NCI-H510A (cell line): ENCODE data around the gene BLOC1S1.

Experiments used
- DNase-seq: peaks from one replicate; lab custom pipeline; 2025; lab: John Stamatoyannopoulos, UW

BLOC1S1 gene

DNA sequence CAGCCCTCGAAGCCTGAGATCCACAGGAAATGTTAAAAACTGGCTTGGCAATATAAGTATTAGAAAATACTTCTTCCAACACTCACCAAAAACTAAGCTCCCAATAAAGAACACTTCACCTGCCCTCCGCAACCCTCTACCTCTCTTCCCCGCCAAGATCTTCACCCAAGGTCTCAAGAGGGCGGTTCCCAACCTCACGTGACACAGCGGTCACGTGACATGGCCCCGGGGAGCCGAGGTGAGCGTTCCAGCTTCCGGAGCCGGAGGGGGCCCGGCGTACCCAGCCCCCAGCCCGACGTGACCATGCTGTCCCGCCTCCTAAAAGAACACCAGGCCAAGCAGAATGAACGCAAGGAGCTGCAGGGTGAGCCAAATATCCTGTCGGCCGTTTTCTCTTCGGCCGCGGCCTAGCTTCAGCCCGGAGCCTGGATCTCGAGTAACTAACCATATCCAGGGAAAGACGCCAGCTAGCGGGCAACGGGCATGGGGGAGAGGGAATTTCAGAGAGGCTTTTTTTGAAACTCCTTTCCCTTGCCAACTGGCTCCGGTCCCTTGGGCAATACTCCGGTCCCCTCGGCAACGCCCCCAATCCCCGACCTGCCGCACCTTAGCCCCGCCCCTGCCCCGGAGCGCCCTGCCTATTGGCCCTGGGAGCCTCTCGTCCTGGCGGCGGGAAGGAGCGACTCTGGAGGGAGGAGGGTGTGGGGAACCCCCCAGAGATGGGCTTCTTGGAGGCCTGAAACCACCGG lies at the start of gene BLOC1S1:
Gene BLOC1S1, plus strand, starts transcription at position 214 of the 749 bp plus-strand sequence. Its CDS starts 6 bp downstream, at position 220.
- DNase-seq = peak; percentile 83

GRCh38 chr12:55666508-55666907 lies 49.3 kb upstream of the BLOC1S1 start:
- DNase-seq = no peak

DNA sequence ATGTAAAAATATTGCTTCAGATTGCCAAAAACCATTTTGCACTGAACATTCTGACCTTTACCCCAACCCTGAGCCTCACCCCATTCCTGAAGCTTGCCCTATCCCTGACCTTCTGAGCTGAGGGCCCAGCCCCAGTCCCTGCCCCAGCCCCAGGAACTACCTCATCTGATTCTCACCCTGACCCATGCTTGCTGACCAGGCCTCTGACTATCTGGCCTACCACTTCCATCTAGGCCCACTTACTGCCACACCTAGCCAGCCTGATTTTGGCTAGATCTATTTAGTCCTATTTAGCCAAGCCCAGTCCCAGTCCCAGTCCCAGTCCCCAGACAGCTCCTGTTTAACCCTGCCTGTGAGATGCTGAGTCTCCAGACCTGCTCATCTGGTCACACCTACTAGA lies 45.6 kb upstream of the BLOC1S1 start:
- no peak for DNase-seq

- DNase-seq = no peak
Observed at GRCh38 chr12:55671746-55672145, 44.1 kb upstream of the BLOC1S1 start.

- no peak for DNase-seq
Observed at GRCh38 chr12:55673638-55674037, 42.2 kb upstream of the BLOC1S1 start.

DNA sequence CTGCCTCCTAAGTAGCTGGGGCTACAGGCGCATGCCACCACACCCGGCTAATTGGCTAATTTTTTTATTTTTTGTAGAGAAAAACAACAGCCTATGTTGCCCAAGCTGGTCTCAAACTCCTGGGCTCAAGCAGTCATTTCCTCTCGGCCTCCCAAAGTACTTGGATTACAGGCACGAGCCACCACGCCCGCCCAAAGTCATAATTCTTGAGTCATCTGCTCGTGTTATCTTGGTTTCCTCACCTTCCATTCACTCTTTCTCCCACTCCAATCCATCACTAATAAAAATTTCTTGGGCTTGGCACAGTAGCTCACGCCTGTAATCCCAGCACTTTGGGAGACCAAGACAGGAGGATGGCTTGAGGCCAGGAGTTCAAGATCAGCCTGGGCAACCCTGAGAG lies 40.2 kb upstream of the BLOC1S1 start:
- no peak for DNase-seq

DNA sequence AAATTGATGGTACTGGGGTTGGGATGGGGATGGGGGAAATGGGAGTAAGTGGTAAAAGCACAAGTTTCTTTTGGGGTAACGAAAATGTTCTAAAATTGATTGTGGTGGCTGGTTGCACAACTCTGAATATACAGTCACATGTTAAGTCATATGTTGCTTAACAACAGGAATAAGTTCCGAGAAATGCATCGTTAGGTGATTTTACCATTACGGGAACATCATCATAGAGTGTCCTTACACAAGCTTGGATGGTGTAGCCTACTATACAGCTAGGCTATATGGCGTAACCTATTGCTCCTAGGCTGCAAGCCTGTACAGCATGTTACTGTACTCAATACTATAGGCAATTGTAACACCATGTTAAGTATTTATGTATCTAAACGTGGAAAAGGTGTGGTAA lies 39.1 kb upstream of the BLOC1S1 start:
- no peak for DNase-seq

DNA sequence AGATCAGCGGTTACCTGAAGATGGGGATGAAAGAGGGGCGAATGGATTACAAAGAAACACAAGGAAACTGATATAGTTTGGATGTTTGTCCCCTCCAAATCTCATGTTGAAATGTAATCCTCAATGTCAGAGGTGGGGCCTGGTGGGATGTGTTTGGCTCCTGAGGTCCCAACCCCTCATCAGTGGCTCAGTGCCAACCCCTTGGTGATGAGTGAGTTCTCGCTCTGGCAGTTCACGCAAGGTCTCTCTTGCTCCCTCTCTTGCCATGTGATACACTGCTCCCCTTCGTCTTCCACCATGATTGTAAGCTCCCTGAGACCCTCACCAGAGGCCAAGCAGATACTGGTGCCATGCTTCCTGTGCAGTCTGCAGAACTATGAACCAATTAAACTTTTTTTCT lies 36.2 kb upstream of the BLOC1S1 start:
- no peak for DNase-seq

- DNase-seq = peak; percentile 37
Observed at GRCh38 chr12:55681142-55682077, 34.4 kb upstream of the BLOC1S1 start.

DNA sequence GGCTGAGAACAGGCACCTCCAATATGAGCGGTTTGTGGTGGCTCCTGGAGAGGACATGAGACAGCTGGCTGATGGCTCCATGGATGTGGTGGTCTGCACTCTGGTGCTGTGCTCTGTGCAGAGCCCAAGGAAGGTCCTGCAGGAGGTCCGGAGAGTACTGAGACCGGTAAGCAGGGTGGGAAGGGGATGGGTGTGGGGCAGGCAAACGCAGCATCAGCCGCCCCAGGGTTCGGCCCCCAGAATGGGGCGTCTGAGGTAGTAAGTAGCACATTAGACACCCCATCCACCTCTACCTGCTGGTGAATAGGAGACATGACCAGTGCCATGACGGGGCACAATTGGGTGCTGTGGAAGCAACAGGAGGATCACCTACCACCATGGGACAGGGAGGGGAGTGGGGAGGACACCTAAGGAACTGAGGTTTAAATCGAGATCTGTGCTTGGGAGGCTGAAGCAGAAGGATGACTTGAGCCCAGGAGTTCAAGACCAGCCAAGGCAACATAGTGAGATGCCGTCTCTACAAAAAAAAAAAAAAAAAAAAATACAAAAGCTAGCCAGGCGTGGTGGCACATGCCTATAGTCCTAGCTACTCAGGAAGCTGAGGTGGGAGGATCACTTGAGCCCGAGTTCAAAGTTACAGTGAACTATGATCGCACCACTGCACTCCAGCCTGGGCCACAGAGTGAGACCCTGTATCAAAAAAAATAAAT lies 33.6 kb upstream of the BLOC1S1 start:
- no peak for DNase-seq

- no peak for DNase-seq
Observed at GRCh38 chr12:55683676-55684075, 32.2 kb upstream of the BLOC1S1 start.

- DNase-seq = no peak
Observed at GRCh38 chr12:55684761-55685370, 31.0 kb upstream of the BLOC1S1 start.

GRCh38 chr12:55685671-55686070 lies 30.2 kb upstream of the BLOC1S1 start:
- DNase-seq = no peak

DNA sequence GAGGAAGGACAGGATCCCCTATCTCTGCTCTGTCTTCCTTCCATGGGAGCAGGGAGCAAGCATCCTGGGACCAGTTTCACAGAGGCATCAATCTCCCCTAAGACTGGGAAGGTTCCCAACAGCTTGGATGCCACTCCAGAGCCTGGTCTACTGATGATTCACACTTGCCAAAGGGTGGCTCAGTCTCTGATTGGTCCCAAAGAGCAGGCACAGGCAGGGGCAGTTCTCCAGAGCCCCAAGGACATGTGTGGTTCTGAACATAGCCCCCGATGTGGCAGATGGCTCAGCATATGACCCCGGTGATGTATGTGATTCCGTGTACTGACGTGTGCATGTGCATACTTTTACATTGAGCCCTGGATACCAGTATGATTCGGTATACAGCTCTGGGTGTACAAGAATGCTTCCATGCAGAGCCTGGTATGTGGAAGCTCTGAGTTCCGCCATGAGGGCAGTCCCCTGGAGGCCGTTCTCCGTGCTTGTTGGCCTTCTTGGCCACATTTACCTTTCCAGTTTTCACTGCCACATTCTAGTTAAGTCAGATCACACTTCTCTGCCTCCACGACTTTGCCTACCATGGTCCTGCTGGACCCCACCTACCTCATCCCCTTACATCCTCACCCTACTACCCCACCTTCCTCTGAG lies 29.4 kb upstream of the BLOC1S1 start:
- no peak for DNase-seq

GRCh38 chr12:55687746-55688145 lies 28.1 kb upstream of the BLOC1S1 start:
- no peak for DNase-seq

DNA sequence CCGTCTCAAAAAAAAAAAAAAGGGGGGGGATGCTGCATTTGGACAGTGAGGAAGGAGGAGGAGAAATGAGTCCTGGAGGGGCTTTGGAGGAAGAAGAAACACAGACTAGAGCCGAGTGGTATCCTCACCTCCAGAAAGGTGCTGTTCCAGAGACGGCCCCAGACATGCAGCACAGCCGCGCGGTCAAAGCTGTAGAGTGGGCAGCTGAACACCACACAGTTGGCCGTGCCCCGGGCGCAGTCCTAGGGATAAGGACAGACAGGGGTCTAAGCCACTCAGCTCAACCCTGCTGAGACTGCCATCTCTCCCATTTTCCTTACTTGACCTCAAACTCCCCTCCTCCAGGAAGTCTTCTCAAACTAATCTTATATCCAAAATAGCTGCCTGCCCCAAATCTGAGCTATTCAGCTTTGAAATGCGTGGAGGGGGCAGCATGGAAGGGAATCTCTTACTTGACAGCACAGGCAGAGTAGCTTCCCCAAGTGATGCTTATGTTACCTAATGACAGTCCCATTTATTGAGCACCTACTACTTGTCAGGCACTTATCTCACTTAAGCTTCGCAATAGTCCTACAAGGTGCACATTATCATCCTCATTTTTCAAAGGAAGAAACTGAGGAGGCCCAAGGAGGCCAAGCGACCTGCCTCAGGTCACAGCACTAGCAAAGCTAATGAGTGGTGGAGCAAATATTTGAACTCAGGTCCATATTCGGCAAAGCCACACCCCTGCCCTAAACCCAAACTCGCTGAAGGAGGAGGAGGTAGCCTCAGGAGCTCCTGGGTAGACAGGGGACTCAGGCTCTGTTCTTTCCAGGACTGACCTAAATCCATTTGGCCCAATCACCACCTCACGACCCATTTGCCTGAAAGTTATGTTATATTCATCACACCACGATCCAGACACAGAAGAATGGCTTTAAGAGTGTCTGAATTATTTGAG lies 26.9 kb upstream of the BLOC1S1 start:
- DNase-seq = no peak

DNA sequence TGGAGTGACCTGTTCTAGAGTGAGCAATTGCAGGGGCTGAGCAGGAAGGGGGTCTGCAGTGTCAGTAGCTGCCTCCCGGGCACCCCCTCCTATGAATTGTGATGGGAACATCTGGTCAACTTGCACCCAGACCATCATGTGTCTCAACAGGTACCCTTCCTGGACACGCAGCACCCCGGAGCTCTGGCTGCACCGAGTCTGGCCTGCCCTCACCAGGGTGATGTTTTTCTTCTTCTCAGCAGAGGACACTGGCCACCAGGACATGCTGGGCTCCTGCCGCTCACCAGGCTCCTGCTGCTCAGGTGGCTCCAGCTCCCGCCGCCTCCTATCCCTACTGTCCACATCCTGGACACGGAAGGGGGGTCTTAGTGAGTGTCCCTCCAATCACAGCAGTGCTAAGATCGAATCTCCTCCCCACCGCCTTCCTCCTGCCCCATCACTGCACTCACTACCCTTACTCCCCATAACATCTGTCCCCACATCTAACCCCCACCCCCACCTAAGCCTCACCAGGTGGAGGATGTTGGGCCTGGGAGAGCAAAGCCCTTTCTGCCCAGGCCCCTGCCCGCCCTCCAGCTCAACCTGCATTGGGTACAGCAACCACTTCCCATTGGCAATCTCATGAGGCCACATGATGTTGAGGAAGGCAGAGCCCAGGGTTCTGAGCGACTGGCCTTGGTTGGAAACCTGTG lies 23.1 kb upstream of the BLOC1S1 start:
- no peak for DNase-seq

DNA sequence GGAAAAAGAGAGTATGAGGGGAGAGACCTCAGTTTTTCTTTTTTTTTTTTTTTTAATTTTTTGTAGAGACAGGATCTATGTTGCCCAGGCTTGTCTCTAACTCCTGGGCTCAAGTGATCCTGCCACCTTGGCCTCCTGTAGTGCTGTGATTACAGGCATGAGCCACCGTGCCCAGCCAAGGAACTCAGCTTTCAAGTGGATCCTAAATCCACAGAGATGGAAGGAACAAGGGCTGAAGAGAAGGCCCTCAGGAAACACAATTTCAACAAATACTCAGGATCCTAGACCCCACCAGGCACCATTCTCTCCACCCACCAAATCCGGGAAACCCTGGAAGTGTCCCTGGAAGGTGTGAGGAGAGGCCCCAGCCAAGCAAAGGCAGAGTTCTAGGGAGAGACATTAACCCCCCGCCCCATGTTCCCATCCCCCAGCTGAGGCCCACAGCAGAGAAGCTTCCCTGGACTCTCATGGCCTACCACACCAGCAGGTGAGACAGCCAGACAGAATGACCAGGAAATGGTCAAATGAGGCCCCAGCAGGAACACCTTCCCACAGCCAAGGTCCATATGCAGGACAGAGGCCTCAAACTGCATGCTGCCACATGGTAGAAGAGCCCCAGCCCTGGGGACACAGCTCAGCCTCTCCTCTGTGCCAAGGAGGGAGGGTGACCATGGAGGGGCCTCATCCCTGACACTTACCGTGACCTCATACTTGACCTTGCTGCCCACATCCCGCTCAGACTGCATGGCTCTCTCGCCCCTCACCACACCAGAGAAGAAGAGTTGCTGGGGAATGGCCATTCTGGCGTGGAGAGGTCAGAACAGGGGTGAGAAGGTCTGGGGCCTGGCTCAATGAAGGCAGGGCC lies 22.3 kb upstream of the BLOC1S1 start:
- DNase-seq = no peak

DNA sequence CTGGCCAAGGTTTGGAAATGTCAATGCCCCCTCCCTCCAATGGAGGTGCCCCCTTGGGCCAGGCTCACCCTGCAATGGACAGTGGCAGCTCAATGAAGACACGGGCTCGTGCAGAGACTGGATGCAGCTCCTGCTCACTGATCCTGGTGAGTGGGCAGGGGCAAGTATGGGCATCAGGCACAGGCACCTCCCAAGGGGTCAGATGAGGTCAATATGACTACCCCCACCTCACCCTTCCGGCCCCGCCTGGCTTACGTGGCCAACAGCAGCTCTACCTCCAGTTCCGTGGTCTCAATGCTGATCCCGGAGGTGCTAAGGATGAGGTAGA lies 21.7 kb upstream of the BLOC1S1 start:
- DNase-seq = no peak
